ENCODE results near the gene TATDN3.

DNA sequence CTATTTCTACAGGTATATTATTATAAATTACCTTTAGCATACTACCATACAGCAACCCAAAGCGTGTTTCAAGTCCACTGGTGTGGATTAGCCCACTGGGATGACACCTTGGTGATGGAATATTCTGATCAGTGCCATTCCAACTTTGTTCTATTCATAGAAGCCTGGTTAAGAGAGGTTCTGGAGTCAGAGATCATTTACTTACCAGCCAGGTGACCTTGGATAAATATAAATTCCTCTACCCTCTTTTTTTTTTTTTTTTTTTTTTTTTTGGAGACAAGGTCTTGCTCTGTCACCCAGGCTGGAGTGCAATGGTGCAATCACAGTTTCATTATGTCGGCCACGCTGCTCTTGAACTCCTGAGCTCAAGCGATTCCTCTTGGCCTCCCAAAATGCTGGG lies 55.9 kb downstream of the TATDN3 start, which contains the start of gene SPATA45:
- TF ChIP-seq, protein P1, sequence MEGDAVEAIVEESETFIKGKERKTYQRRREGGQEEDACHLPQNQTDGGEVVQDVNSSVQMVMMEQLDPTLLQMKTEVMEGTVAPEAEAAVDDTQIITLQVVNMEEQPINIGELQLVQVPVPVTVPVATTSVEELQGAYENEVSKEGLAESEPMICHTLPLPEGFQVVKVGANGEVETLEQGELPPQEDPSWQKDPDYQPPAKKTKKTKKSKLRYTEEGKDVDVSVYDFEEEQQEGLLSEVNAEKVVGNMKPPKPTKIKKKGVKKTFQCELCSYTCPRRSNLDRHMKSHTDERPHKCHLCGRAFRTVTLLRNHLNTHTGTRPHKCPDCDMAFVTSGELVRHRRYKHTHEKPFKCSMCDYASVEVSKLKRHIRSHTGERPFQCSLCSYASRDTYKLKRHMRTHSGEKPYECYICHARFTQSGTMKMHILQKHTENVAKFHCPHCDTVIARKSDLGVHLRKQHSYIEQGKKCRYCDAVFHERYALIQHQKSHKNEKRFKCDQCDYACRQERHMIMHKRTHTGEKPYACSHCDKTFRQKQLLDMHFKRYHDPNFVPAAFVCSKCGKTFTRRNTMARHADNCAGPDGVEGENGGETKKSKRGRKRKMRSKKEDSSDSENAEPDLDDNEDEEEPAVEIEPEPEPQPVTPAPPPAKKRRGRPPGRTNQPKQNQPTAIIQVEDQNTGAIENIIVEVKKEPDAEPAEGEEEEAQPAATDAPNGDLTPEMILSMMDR (IDR thresholded peaks at IDR 0.05), result no peak
- TF ChIP-seq POLR2AphosphoS5 (IDR thresholded peaks at IDR 0.05), result no peak
